ENCODE data around the gene UBAC2.

GRCh38 chr13:99174533-99175100 lies 26.0 kb upstream of the UBAC2 start:
- TF ChIP-seq, protein P1, sequence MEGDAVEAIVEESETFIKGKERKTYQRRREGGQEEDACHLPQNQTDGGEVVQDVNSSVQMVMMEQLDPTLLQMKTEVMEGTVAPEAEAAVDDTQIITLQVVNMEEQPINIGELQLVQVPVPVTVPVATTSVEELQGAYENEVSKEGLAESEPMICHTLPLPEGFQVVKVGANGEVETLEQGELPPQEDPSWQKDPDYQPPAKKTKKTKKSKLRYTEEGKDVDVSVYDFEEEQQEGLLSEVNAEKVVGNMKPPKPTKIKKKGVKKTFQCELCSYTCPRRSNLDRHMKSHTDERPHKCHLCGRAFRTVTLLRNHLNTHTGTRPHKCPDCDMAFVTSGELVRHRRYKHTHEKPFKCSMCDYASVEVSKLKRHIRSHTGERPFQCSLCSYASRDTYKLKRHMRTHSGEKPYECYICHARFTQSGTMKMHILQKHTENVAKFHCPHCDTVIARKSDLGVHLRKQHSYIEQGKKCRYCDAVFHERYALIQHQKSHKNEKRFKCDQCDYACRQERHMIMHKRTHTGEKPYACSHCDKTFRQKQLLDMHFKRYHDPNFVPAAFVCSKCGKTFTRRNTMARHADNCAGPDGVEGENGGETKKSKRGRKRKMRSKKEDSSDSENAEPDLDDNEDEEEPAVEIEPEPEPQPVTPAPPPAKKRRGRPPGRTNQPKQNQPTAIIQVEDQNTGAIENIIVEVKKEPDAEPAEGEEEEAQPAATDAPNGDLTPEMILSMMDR (conservative IDR thresholded peaks at IDR 0.05; ENCODE audit: low read length) = no peak
- TF ChIP-seq EZH2phosphoT487 (IDR thresholded peaks at IDR 0.05; ENCODE audit: borderline replicate concordance, low read depth, low read length) = no peak

Data from OCI-LY7 (cell line).